OCI-LY3 (cell line): ENCODE measurements around the gene FAAP100.

Experiments
- CTCF ChIP-seq: fragments of 200-600, 300-600 bp; sonication (generic); IDR thresholded peaks from 2 replicates; pipeline ENCODE4 v1.5.1; 2014; ENCODE audit warnings: antibody characterized with exemption, low read length, low read depth
- EZH2phosphoT487 ChIP-seq: fragments of 200-600 bp; shearing (Covaris generic); IDR thresholded peaks from 2 replicates; pipeline ENCODE4 v1.6.1; 2018; ENCODE audit warnings: antibody characterized with exemption, mixed run types, low read depth

- TF ChIP-seq CTCF (no peak), EZH2phosphoT487 (no peak)
Measured at GRCh38 chr17:81515530-81516041, 36.6 kb downstream of the FAAP100 start.
